ENCODE results near the gene TMEM204.
A peak's percentile ranks its signal among the peaks of the same experiment; 100 is the strongest.

Gene TMEM204

GRCh38 chr16:1533443-1533951 is at the start of gene TMEM204:
Gene TMEM204 (plus strand): TSS chr16:1533666. CDS start chr16:1534276, 610 bp downstream.
- DNase-seq = peak; percentile 52

GRCh38 chr16:1485847-1486496 is 47.5 kb upstream of the TMEM204 start:
- no peak for DNase-seq

- DNase-seq = no peak
Measured at GRCh38 chr16:1486551-1487390, 46.7 kb upstream of the TMEM204 start.

- no peak for DNase-seq
Measured at GRCh38 chr16:1487395-1488053, 45.9 kb upstream of the TMEM204 start.

GRCh38 chr16:1488054-1488601 is 45.3 kb upstream of the TMEM204 start:
- DNase-seq = no peak

GRCh38 chr16:1488619-1489018 is 44.8 kb upstream of the TMEM204 start, which contains the start of gene PTX4:
Gene PTX4 (minus strand): TSS chr16:1488944. CDS start chr16:1488909, 35 bp downstream.
- DNase-seq = no peak

GRCh38 chr16:1489077-1489476 is 44.4 kb upstream of the TMEM204 start:
- no peak for DNase-seq

GRCh38 chr16:1491327-1491726 is 42.1 kb upstream of the TMEM204 start:
- DNase-seq = no peak

GRCh38 chr16:1492082-1492922 is 41.2 kb upstream of the TMEM204 start:
- no peak for DNase-seq

- DNase-seq = peak; percentile 91
Measured at GRCh38 chr16:1492923-1493745, 40.3 kb upstream of the TMEM204 start, which contains the start of gene TELO2. Gene TELO2 (plus strand): TSS chr16:1493360. CDS start chr16:1494282, 922 bp downstream.

- DNase-seq = no peak
Measured at GRCh38 chr16:1493746-1494094, 39.7 kb upstream of the TMEM204 start.

GRCh38 chr16:1494129-1494640 is 39.3 kb upstream of the TMEM204 start:
- DNase-seq = no peak

- no peak for DNase-seq
Measured at GRCh38 chr16:1494711-1495110, 38.8 kb upstream of the TMEM204 start.

GRCh38 chr16:1495211-1495888 is 38.1 kb upstream of the TMEM204 start:
- DNase-seq = no peak

- DNase-seq = no peak
Measured at GRCh38 chr16:1495889-1496262, 37.6 kb upstream of the TMEM204 start.

- DNase-seq = no peak
Measured at GRCh38 chr16:1496464-1496863, 37.0 kb upstream of the TMEM204 start.

- no peak for DNase-seq
Measured at GRCh38 chr16:1497014-1497598, 36.4 kb upstream of the TMEM204 start.

- DNase-seq = no peak
Measured at GRCh38 chr16:1498899-1499676, 34.4 kb upstream of the TMEM204 start.

Data from activated T-cell treated with anti-CD3 and anti-CD28 coated beads, Interleukin-2, amount 50 U/mL, for 1 hour (primary cell).